NCI-H1417 (cell line): Measurements from ENCODE around the gene NKG7.

Source experiments
- DNase-seq, 3 experiments: peaks; one replicate each; lab custom pipeline; 2025; lab: John Stamatoyannopoulos, UW

Gene NKG7

DNA sequence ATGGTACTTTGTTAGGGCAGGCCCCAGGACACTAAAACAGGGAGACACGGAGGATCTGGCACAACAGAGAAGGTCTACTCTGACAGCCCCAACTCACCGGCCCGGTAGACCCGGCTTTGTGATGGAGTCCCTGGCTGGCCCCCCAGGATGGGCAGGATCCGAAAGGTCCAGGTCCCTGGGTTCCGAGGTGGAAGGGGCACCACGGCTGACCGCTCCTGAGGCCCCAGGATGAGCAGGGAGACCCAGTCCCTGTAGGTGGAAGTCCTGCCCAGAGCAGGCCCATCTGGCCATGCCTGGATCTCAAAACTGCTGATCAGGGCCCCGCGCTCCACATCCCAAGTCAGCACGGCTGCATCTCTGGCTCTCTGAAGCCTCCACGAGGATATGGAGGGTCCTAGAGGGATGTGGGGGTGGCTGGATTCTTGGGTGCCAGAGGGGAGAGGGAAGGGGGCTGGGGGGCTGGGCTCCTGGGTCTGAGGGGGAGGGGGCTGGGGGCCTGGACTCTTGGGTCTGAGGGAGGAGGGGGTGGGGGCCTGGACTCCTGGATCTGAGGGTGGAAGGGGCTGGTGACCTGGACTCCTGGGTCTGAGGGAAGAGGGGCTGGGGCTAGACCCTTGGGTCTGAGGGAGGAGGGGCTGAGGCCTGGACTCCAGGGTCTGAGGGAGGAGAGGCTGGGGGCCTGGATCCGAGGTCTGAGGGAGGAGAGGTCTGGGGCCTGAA, 35.2 kb downstream of the NKG7 start:
- no peak for DNase-seq

DNA sequence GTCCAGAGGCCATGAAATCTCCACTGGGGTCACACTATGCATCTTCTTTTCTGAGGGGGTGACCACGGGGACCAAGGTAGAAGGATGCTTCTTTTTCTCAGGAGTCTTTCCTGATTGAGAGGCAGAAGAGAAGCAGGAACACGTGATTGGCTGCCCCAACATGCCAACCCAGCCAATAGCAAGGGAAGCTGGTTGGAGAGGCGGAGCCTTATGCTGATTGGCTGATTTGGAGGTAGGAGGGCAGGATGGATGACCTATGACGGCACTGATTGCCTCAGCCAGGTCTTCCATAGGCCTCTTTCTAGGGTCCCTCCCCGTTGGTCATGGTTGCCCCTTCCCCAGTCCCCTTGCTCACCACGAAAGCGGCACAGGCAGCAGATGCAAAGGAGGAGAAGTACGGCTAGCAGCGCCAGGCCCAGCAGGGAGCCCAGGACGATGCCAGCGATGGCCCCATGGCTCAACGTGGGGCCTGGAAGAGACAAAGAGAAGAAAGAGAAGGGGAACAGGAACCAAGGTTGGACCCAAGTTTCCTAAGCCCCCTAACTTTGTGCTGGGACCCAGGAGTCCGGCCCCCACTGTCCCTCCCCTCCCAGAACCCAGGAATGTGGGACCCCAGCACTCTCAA, 38.5 kb downstream of the NKG7 start:
- DNase-seq = no peak

DNA sequence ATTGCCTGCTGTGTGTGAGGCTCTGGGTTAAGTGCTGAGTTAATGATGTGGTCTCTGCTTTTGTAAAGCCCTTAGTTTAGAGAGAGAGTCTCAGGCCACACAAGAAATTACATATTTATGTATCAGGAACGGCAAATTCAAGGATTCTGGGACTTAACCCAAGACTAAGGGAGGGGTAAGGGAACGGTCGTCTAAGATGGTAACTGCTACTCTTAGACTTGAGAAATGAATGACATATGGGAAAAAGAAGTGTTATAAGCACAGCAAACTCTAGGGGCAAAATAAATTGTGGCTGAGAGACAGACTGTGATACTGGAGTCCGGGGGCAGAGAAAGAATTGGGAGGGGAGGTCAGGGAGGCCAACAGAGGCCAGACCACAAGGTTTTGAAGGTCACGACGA, 40.7 kb downstream of the NKG7 start:
- no peak for DNase-seq

DNA sequence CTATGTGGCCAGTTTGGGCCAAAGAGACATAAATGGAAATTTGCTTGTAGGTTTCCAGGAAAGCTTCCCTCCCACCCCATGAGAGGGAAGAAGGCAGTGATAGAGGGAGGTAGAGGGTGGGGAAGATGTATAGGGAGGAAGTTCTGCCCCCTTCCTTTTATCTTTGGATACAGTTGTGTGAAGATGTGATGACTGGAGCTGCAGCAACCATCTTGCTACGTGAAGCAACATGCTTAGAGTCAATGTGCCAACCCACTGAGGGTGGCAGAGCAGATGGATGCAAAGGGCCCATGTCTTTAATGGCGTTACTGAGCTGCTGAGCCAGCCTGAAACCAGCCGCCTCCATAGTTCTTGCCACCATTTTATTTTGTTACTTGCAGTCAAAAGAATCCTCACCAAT, 41.3 kb downstream of the NKG7 start:
- no peak for DNase-seq

DNA sequence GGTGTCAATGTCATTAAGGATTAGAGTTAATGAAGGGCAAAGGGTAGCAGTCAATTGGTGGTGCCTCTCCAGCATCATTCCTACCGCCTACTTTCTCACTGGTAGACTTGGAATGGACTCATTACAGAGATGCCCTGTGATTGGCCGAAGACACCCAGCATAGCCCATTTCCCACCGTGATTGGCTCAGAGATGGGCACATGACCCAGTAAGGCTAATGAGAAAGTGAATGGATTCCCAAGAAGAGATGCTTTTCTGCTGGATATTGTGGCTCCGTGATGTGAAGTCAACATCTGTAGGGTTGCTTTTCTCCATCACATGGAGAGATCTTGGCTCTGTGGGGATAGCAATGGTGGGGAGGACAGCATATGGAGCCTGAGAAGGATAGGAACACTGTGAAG, 42.1 kb downstream of the NKG7 start:
- no peak for DNase-seq

DNA sequence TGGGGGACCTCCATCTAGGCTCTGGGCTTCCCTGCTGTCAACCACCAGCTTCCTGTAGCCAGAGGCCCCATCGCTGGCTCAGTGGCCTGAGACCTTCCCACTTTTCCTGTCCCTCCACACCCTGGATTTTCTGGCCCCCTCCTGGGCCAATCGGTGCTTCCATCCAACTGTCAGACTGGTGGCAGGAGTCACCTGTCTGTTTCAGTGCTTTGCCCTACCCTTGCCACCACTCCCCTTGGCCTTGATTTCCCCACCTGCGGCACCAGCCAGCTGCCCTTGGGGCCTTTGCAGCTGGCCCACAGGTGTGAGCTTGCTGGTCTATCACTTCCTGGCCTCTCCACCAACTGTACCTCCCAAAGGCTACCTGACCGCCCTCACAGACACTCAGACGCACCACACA, 43.0 kb downstream of the NKG7 start:
- no peak for DNase-seq

DNA sequence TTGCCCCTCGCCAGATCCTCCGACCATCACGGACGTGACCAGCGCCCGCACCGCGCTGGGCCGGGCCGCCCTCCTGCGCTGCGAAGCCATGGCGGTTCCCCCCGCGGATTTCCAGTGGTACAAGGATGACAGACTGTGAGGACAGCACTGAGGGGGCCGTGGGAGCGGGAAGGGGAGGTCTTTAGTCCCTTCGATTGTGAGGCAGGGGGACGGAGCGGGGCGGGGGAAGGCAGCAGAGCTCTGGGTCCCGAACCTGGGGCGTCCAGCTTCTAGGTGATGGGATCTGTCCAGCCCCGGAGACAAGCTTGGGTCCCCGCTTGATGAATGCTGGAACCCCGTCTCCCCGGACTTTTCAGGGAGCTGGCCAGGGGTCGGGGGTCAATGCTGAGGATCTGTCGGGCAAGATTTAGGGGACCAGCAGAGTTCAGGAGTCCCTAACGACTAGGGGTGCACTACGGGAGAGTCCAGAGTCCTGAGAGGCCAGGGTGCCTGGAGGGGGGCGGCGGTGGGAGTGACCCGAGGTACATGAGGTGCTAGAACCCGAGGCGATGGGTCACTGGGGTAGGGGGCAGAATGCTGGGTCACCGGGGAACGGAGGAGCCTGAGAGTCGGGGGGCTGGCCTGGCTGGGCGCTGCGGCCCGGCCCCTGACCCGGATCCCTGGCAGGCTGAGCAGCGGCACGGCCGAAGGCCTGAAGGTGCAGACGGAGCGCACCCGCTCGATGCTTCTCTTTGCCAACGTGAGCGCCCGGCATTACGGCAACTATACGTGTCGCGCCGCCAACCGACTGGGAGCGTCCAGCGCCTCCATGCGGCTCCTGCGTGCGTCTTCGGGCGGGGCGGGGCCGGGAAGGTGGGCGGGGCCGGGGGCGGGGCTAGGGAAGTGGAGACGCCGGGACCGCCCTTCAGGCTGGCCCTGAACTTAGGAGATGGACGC, 45.1 kb downstream of the NKG7 start:
- DNase-seq = no peak

DNA sequence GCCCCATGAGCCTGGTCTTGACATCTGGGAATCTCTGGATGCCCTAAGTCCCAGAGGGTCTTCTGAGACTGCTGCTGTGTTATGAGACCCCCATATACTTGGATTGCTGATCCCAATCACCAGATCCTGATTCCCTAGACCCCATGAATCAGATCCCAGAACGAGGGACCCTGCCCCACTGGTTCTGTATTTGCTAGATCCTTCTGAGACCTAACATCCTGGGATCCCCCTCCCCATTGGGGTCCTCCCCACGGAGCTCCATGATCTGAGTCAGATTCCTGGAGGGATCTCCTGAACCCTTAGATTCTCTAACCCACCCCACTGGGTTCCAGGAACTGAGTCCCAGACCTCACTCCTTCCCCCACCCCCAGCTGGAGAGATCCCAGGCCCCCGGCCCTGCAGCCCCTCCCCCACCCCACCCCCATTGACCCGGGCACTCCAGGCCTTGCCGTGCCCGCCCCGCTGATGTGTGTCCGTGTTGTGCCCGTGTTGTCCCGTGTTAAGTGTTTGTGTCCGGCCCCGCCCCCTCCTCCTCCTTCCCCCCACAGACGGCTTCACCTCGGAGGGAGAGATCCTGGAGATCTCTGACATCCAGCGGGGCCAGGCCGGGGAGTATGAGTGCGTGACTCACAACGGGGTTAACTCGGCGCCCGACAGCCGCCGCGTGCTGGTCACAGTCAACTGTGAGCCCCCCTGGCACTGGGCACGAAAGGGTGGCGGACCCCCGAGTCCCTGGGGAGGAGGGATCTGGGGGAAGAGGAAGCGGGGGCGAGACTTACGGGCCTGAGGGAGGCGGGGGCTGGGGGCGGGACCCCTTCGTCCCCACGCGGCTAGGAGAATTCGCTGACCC, 46.0 kb downstream of the NKG7 start:
- DNase-seq = no peak

DNA sequence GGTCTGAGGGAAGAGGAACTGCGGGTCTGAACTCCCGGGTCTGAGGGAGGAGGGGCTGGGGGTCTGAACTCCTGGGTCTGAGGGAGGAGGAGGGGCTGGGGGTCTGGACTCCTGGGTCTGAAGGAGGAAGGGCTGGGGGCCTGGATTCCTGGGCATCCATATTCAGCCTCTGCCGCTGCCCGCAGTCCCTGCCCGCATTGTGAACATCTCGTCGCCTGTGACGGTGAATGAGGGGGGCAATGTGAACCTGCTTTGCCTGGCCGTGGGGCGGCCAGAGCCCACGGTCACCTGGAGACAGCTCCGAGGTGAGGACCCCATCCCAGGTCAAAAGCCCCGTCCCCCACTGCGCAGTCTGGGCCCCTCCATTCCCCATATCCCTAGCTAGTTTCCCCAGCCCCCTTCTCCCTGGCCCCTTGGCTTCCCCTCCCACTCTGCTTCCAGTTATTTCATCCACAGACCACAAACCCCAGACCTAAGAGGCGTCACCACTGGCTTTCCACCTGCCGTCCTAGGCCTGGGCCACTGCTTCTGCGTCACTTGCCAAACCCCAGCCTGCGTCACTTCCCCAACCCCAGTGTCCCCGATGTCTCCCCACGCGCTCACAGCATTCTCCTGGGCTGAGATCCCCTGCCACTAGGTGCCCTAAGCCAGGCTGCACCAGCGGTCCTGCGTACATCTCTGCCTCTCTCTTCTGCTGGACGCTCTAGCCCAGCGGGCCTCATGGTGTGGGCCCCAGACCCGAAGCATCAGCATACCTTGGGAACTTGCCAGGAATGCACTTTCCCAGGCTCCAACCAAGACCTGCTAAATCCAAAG, 47.1 kb downstream of the NKG7 start:
- no peak for DNase-seq

DNA sequence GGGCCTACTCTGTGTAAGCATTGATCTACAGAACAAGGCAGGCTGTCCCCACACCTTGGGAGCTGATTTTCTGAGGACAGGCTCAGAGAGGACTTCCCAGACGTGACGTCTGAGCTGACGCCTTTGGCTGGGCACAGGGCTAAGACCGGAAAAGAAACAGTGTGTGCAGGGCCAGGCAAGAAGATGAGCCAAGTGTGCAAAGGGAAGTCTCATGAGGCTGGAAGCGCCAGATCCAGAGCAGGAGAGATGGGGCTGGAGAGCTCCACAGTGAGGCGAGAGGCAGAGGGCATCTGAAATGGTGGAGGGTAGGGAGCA, 48.3 kb downstream of the NKG7 start:
- no peak for DNase-seq

DNA sequence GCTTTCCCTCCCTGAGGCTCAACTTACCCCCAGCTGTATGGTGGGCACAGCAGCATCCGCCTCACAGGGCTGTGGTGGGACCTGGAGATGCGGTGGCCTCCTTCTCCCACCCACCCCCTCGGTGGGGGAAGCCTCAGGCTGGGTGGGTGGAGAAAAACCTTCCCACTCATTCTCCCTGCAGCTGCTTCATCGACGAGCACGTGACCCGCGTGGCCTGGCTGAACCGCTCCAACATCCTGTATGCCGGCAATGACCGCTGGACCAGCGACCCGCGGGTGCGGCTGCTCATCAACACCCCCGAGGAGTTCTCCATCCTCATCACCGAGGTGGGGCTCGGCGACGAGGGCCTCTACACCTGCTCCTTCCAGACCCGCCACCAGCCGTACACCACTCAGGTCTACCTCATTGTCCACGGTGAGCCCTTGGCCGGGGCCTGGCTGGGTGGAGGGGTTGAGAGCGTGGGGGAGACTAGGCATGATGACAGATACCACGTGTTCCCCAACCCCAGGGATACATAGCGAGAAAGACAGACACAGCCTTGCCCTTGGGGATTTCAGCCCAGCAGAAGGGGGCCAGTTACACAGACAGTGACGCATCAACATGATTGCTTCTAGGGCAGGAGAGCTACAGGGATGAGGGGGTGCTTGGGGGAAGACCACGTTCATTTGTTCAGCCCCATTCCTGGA, 48.8 kb downstream of the NKG7 start:
- no peak for DNase-seq

DNA sequence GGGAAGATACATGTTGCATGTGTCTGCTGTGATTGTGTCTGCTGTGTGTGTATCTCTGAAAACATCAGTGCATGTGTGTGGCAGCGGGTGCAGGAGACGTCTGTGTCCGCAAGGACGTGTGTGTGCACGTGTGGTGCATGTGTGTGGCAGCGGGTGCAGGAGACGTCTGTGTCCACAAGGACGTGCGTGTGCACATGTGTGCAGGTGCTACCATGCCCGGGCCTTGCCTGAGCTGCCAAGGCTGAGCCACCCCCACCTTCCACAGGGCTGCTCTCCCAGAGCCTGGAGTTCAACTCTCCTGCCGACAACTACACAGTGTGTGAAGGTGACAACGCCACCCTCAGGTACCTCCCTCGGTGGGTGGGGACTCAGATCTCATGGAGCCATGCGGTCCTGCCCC, 50.7 kb downstream of the NKG7 start:
- DNase-seq = no peak
